ENCODE results near the gene S100A13.

DNA sequence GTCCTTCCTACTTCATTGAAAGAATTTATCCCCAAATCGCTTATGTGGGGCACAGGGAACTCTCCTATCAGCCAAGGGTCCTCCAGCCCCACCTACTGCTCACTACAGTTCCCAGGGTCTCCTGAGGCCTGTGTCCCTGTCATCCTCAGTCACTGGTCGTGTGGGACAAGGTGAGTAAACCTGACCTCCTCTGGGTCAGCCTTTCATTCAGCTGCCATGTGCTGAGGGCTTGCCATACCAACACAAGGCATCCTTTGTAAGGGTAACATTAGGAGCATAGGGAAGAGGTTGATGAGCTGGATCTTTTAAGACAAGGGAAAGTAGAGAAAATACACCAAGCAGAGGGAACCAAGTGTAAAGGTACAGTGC lies 20.0 kb upstream of the S100A13 start:
- TF ChIP-seq EZH2 (IDR thresholded peaks at IDR 0.05; ENCODE audit: borderline replicate concordance, low read length): no peak
- TF ChIP-seq, protein P1, sequence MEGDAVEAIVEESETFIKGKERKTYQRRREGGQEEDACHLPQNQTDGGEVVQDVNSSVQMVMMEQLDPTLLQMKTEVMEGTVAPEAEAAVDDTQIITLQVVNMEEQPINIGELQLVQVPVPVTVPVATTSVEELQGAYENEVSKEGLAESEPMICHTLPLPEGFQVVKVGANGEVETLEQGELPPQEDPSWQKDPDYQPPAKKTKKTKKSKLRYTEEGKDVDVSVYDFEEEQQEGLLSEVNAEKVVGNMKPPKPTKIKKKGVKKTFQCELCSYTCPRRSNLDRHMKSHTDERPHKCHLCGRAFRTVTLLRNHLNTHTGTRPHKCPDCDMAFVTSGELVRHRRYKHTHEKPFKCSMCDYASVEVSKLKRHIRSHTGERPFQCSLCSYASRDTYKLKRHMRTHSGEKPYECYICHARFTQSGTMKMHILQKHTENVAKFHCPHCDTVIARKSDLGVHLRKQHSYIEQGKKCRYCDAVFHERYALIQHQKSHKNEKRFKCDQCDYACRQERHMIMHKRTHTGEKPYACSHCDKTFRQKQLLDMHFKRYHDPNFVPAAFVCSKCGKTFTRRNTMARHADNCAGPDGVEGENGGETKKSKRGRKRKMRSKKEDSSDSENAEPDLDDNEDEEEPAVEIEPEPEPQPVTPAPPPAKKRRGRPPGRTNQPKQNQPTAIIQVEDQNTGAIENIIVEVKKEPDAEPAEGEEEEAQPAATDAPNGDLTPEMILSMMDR (conservative IDR thresholded peaks at IDR 0.05 in 1 of 2, IDR thresholded peaks at IDR 0.05 in 1 of 2; ENCODE audit: extremely low read depth in 1 of 2, insufficient read depth in 1 of 2, low read depth in 1 of 2, low read length in 2 of 2): no peak

Data from mammary epithelial cell (primary cell).